Adrenal gland (tissue), 12 donors: ENCODE data around the gene GPR158. TPM values are rescaled to one million over a fixed set of nuclear protein-coding genes. Genes with fewer than 3 reads are reported as not detected.
"Not testable (repeated sequence)": the region's sequence is repeated elsewhere in the genome, so short reads cannot be mapped to it uniquely, and the experiment has no call there.

ENCODE experiments used
- DNase-seq, 7 donors: peaks; one replicate each; pipeline ENCODE4 v3.0.0-alpha.2; 2019 to 2020
- H3K27ac ChIP-seq, 5 donors: fragments of 200-600 bp; sonication (generic) in 4 of 5; 1 replicate in 3 of 5; 2 replicates in 2 of 5; pipeline versions ENCODE4 v1.5.1 to v1.8.0; 2016 to 2020; ENCODE audit warnings: mild to moderate bottlenecking in 1 of 5
- H3K27me3 ChIP-seq: fragments of 200-600 bp; 2 replicates; pipeline ENCODE4 v1.8.0; 2021
- H3K36me3 ChIP-seq, 2 donors: fragments of 200-600 bp; replicated peaks in 1 of 2; 1 replicate in 1 of 2; 2 replicates in 1 of 2; pipeline versions ENCODE4 v1.5.1 to v1.8.0; 2018 to 2022
- H3K4me1 ChIP-seq, 2 donors: fragments of 200-600 bp; replicated peaks in 1 of 2; 1 replicate in 1 of 2; 2 replicates in 1 of 2; pipeline versions ENCODE4 v1.5.1 to v1.8.0; 2018 to 2021
- H3K4me3 ChIP-seq, 4 donors: fragments of 200-600 bp; sonication (generic) in 3 of 4; one replicate each; pipeline ENCODE4 v1.5.1; 2016 to 2018
- H3K9me3 ChIP-seq, 3 donors: fragments of 200-600 bp; sonication (generic) in 1 of 3; replicated peaks in 1 of 3; 1 replicate in 2 of 3; 2 replicates in 1 of 3; pipeline versions ENCODE4 v1.5.1 to v1.8.0; 2016 to 2021
- CTCF ChIP-seq, 6 experiments: fragments of 450-650 bp in 4 of 6; fragments of 200-600 bp in 2 of 6; sonication (generic) in 1 of 6; IDR thresholded peaks; 1 replicate in 5 of 6; 2 replicates in 1 of 6; pipeline versions ENCODE4 v1.5.1 to v1.8.0; 2016 to 2021; ENCODE audit warnings: antibody characterized with exemption in 6 of 6, mild to moderate bottlenecking in 2 of 6, moderate library complexity in 1 of 6
- POLR2A ChIP-seq, 2 donors: fragments of 450-650 bp; IDR thresholded peaks; one replicate each; pipeline ENCODE4 v1.6.1; 2017; ENCODE audit warnings: antibody characterized with exemption in 2 of 2, mild to moderate bottlenecking in 2 of 2, moderate library complexity in 1 of 2
- WGBS, 4 donors: extraction: QIAGEN DNeasy Blood & Tissue Kit in 2 of 4; methylation state at CpG; one replicate each; pipeline versions ENCODE4 v1.1.5 to v1.1.7; 2013 to 2017; 5-methylcytosine and 5-hydroxymethylcytosine counted together
- intact Hi-C, 2 donors: fragments of 100-400 bp; cut with DNase I; formaldehyde crosslinking; loops; one replicate each; pipeline versions ENCODE4 v1.14.1 to v1.15.0; 2022 to 2023
- polyA plus RNA-seq, 3 donors: library from polyadenylated mRNA; stranded (reverse); fragments of 200-250 nt in 2 of 3; fragments of 350-450 nt in 1 of 3; fragmentation: Illumina TruSeq in 1 of 3; extraction: RNeasy Lipid Tissue Mini Kit (QIAGEN cat#74804) in 1 of 3; gene quantifications; one replicate each; pipeline ENCODE4 v1.2.3, GENCODE V29; 2013 to 2014
- total RNA-seq, 9 donors: library from RNA; depleted of rRNA in 4 of 9; stranded (reverse); fragments of >200 nt in 4 of 9; fragments of 120-200 nt in 1 of 9; fragmentation: NEBNext Ultra II Directional in 1 of 9; extraction: Animal tissue kit (Norgen Biotek cat#: 25700) in 1 of 9; gene quantifications; one replicate each; pipeline versions ENCODE4 v1.1.0 to v1.2.4, GENCODE V29; 2013 to 2023
- donor health status: healthy with polysubstance abuse.
- donor health status: Bipolar disorder and iron deficiency.
- donor health status: DM: yes; HTN: yes; CAD: no.
- donor health status: DM: no; HTN: no; CAD: no.
- donor health status: DM: no; HTN: no; CAD: no.
- donor health status: DM: yes; HTN: yes; CAD: no.

Gene GPR158
- total and polyA plus RNA-seq, 12 donors: 0.04 to 2.5 (median 0.94) TPM; not detected in 2

DNA sequence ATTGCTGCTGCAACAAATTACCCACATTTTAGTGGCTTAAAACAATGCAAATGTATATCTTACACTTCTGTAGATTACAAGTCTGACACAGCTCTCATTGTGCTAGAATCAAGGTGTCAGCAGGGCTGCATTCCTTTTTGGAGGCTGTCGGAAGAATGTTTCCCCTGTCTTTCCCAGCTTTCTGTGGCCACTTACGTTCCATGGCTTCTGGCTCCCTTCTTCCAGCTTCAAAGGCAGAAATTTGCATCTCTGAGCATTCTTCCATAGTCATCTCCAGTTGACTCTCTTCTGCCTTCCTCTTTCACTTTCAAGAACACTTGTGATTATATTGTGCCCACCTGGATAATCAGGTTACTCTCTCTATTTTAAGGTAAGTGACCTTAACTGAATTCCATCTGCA, 125.3 kb downstream of the GPR158 start:
- no peaks in the 10 kb centered on the region for H3K9me3 ChIP-seq
- intact Hi-C loops: no loop called here
- no peak for DNase-seq
- H3K27me3 ChIP-seq: no peaks in the 10 kb centered on the region
- no peaks in the 10 kb centered on the region for H3K4me1 ChIP-seq
- no peak overlapping the region for H3K4me3 ChIP-seq
- no peak overlapping the region for H3K27ac ChIP-seq
- H3K36me3 ChIP-seq: no peaks in the 10 kb centered on the region
- 45 to 82% (median 74%) methylated on average over 2 of the region's 2 CpGs for WGBS, 4 donors
- TF ChIP-seq POLR2A (IDR thresholded peaks at IDR 0.05) (no peak), CTCF (IDR thresholded peaks at IDR 0.05) (no peak)

- TF ChIP-seq POLR2A (IDR thresholded peaks at IDR 0.05) (no peak), CTCF (IDR thresholded peaks at IDR 0.05) (no peak)
Observed at GRCh38 chr10:25304606-25305005, 129.8 kb downstream of the GPR158 start.

DNA sequence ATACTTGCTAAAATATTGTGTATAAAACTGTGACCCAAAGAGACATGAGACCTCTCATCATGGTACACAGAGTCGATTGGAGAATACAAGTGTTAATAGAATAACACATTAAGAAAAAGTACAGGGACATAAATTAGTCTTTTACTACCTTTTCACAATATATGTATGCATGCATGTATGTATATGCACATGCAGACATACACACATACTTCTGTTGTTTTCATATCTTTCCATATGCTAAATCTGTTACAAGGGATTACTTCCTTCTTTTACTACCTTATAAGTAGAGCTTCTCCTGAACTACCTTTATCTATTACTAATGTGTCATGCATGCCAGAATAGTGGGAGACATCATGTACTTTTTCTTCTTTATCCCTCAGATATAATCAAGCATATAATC, 131.6 kb downstream of the GPR158 start:
- DNase-seq: no peak
- H3K36me3 ChIP-seq: no peaks in the 10 kb centered on the region
- TF ChIP-seq POLR2A (IDR thresholded peaks at IDR 0.05): no peak
- no peak for TF ChIP-seq CTCF (IDR thresholded peaks at IDR 0.05)
- no peak overlapping the region for H3K4me3 ChIP-seq
- no peak overlapping the region for H3K27ac ChIP-seq
- whole genome bisulfite sequencing, 4 donors: 66 to 73% (median 68%) methylated on average over 1 of the region's 1 CpG
- no peaks in the 10 kb centered on the region for H3K27me3 ChIP-seq
- intact Hi-C loops: no loop called here
- H3K9me3 ChIP-seq: no peaks in the 10 kb centered on the region
- H3K4me1 ChIP-seq: no peaks in the 10 kb centered on the region

More at GRCh38 chr10:25304606-25305005, 129.8 kb downstream of the GPR158 start:
- no peaks in the 10 kb centered on the region for H3K36me3 ChIP-seq
- WGBS, 4 donors: 55 to 70% (median 62%) methylated on average over 4 of the region's 4 CpGs
- DNase-seq: no peak
- H3K27ac ChIP-seq: no peak overlapping the region
- H3K27me3 ChIP-seq: no peaks in the 10 kb centered on the region
- H3K4me3 ChIP-seq: no peak overlapping the region
- intact Hi-C loops: no loop called here
- H3K4me1 ChIP-seq: no peaks in the 10 kb centered on the region
- H3K9me3 ChIP-seq: no peaks in the 10 kb centered on the region

GRCh38 chr10:25308278-25308677, 133.5 kb downstream of the GPR158 start:
- Histone ChIP-seq H3K4me1 (no peaks in the 10 kb centered on the region), H3K27me3 (no peaks in the 10 kb centered on the region), H3K9me3 (no peaks in the 10 kb centered on the region), H3K27ac (no peak overlapping the region), H3K36me3 (no peaks in the 10 kb centered on the region), H3K4me3 (no peak overlapping the region)
- TF ChIP-seq POLR2A (IDR thresholded peaks at IDR 0.05) (no peak), CTCF (IDR thresholded peaks at IDR 0.05) (no peak)
- WGBS, 4 donors: 62 to 98% (median 81%) methylated on average over 2 to 3 of the region's 3 CpGs
- DNase-seq: no peak
- intact Hi-C loops: no loop called here

DNA sequence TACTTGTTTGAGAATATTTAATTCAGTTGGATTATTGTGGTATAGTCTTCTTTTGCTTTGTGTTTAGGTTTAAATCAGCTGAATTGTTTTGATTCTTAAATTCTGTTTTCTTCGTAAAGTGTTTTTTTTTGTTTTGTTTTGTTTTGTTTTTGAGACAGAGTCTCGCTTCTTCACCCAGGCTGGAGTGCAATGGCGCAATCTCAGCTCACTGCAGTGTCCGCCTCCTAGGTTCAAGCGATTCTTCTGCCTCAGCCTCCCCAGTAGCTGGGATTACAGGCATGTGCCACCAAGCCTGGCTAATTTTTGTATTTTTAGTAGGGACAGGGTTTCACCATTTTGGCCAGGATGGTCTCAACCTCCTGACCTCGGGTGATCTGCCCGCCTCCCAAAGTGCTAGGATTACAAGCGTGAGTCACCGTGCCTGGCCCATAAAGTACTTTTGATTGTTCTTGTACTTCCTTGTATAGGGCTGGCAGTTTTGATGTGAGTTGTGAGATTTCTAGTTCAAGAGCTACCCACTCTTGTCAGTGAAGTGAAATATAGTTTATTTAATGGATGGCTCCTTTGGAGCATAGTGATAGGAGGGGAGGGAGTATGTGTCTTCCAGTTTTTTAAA, 142.9 kb downstream of the GPR158 start:
- intact Hi-C loops: not testable (repeated sequence)
- 76 to 87% (median 81%) methylated on average over 8 to 9 of the region's 9 CpGs for WGBS, 4 donors

More for the DNA sequence above, 142.9 kb downstream of the GPR158 start:
- not testable (repeated sequence) for DNase-seq, H3K9me3 ChIP-seq, H3K27me3 ChIP-seq, H3K4me3 ChIP-seq, H3K27ac ChIP-seq, H3K36me3 ChIP-seq, H3K4me1 ChIP-seq
